ENCODE results near the gene CDKN2D. TPM values are rescaled to one million over a fixed set of nuclear protein-coding genes. Genes with fewer than 3 reads are reported as not detected.

CDKN2D gene
- total and polyA plus RNA-seq, 8 donors = 7.2 to 15.7 (median 10.0) TPM

DNA sequence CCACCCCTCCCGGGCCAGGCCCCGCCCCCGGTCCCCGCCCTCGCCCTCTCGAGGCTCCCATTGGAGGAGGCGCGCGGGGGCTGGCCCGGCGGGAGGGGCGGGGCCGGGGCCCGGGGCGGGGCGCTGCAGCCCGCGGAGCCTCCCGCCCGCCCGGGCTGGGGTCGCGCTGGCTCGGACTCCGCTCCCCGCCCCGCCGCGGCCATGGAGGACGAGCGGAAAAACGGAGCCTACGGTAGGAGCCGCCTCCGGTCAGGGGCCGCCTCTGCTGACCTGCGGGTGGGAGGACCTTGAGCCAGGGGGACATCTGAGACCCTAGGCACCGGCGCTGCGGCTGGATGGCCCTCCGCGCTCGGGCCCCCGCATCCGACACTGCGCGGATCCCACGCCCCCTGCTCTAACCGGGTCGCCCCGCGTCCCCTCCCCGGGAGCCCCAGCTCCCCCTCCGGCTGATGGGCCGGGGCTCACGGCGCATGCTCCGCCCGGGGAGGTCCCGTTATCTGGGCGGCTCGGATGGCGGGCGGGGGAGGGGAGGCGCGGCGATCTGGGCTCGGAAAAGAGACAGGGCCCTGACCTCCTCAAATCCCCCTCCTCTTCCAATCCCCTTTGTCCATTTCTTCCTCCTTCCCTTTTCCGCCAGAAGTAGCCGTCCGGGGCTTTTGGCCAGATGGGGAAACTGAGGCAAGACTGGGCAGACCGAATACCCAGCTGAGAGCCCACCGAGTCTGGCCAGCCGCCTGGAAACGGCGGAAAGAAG, 33.7 kb upstream of the CDKN2D start:
- intact Hi-C loops (cut with DNase I) = no loop called here
- peak; percentile 61 to 94 (median 83) for DNase-seq
- TF ChIP-seq, protein P1, sequence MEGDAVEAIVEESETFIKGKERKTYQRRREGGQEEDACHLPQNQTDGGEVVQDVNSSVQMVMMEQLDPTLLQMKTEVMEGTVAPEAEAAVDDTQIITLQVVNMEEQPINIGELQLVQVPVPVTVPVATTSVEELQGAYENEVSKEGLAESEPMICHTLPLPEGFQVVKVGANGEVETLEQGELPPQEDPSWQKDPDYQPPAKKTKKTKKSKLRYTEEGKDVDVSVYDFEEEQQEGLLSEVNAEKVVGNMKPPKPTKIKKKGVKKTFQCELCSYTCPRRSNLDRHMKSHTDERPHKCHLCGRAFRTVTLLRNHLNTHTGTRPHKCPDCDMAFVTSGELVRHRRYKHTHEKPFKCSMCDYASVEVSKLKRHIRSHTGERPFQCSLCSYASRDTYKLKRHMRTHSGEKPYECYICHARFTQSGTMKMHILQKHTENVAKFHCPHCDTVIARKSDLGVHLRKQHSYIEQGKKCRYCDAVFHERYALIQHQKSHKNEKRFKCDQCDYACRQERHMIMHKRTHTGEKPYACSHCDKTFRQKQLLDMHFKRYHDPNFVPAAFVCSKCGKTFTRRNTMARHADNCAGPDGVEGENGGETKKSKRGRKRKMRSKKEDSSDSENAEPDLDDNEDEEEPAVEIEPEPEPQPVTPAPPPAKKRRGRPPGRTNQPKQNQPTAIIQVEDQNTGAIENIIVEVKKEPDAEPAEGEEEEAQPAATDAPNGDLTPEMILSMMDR (IDR thresholded peaks at IDR 0.05) = no peak
- ATAC-seq = peak; percentile 99
- Histone ChIP-seq H3K4me3 (peak overlapping the region; percentile 67 to 94), H3K9me3 (no peaks in the 10 kb centered on the region), H3K36me3 (no peaks in the 10 kb centered on the region), H3K27ac (peak overlapping the region; percentile 91 to 97), H3K4me1 (peaks cover 10 to 48% of the 10 kb centered on the region in 2 donors), H3K27me3 (no peaks in the 10 kb centered on the region)

DNA sequence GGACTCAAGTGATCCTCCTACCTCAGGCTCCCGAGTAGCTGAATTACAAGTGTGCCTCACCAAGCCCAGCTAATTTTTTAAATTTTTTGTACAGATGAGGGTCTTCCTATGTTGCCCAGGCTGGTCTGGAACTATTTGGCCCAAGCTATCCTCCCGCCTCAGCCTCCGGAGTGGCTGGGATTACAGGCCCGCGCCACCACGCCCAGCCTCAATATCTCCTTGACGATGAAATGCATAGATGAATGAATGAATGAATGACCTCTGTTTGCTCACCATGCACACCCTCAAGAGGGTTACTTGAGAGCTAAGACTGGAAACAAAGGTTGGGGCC, 33.2 kb upstream of the CDKN2D start:
- DNase-seq (no peak), ATAC-seq (no peak)
- no peak overlapping the region for H3K27ac ChIP-seq
- peak overlapping the region in 1 of 2 donors; percentile 67 for H3K4me3 ChIP-seq
- intact Hi-C loops (cut with DNase I) = no loop called here
- H3K36me3 ChIP-seq = no peaks in the 10 kb centered on the region
- H3K27me3 ChIP-seq = no peaks in the 10 kb centered on the region
- no peaks in the 10 kb centered on the region for H3K9me3 ChIP-seq
- H3K4me1 ChIP-seq = peaks cover 10 to 47% of the 10 kb centered on the region in 2 donors
- TF ChIP-seq, protein P1 (IDR thresholded peaks at IDR 0.05) = no peak

DNA sequence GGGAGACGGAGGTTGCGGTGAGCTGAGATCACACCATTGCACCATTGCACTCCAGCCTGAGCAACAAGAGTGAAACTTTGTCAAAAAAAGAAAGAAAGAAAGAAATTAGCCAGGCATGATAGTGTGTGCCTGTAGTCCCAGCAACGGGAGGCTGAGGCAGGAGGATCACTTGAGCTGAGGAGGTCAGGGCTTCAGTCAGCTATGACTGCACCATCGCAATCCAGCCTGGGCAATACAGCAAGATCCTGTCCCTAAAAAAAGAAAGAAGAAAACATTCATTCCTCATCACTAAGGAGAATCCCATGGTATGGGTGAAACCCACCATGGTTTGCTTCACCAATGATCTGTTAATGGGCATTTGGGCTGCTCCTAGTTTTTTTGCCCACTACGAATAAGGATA, 31.4 kb upstream of the CDKN2D start:
- TF ChIP-seq, protein P1 (IDR thresholded peaks at IDR 0.05) = no peak
- H3K4me3 ChIP-seq = no peak overlapping the region
- no peaks in the 10 kb centered on the region for H3K9me3 ChIP-seq
- H3K27me3 ChIP-seq = no peaks in the 10 kb centered on the region
- DNase-seq (no peak), ATAC-seq (no peak)
- H3K27ac ChIP-seq = no peak overlapping the region
- peaks cover 10 to 51% of the 10 kb centered on the region in 2 donors for H3K4me1 ChIP-seq
- H3K36me3 ChIP-seq = no peaks in the 10 kb centered on the region
- intact Hi-C loops (cut with DNase I) = no loop called here

DNA sequence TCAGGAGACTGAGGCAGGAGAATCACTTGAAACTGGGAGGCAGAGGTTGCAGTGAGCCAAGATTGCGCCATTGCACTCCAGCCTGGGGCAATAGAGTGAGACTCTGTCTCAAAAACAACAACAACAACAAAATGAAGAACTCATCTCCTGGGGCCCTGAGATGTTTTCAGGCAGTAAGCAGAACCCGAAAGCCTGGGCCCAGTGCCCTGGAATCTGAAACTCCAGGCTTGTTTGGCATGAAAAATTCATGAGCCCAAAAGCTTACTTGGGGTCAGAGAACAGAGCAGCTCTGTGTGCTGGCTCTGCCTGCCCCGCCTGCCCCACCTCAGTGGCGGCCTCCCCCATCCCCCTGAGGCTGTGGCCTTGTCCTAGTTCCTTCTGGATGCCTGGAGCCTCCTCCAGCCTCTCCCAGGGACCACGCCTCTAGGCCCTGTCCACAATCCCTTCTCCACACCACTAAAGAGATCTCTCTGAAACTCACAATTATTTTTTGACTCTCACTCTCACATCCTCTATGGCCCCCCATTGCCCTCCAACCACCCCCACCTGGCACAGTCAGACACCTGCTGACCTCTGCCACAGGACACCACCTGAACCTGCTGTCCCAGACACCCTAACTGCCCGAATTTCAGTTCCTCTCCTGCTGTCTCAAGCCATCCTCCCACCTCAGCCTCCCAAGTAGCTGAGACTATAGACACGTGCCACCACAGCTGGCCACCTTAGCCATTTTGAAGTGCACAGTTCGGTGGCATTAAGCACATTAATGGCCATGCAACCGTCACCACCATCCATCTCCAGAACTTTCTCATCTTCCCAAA, 25.2 kb upstream of the CDKN2D start:
- no peaks in the 10 kb centered on the region for H3K27me3 ChIP-seq
- H3K27ac ChIP-seq = peak overlapping the region in 1 of 2 donors; percentile 93
- intact Hi-C loops (cut with DNase I) = no loop called here
- no peaks in the 10 kb centered on the region for H3K36me3 ChIP-seq
- peak; percentile 30 for ATAC-seq
- DNase-seq = peak in 1 of 4 donors; percentile 78
- H3K9me3 ChIP-seq = no peaks in the 10 kb centered on the region
- TF ChIP-seq, protein P1 (IDR thresholded peaks at IDR 0.05) = no peak
- peaks cover 0 to 62% of the 10 kb centered on the region in 2 donors for H3K4me1 ChIP-seq
- no peak overlapping the region for H3K4me3 ChIP-seq

DNA sequence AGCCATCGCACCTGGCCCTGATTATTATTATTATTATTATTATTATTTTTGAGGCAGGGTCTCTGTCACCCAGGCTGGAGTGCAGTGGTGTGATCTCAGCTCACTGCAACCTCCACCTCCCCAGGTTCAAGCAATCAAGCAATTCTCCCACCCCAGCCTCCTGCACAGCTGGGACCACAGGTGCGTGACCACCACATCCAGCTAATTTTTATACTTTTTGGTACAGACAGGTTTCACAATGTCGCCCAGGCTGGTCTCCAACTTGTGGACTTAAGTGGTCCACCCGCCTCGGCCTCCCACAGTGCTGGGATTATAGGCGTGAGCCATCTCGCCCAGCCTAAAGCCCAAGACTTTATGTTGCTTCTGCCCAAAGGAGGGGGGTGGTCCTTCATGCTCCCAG, 24.4 kb upstream of the CDKN2D start:
- H3K27me3 ChIP-seq = peaks cover 0 to 3% of the 10 kb centered on the region in 2 donors
- ATAC-seq = no peak
- H3K4me1 ChIP-seq = peaks cover 0 to 62% of the 10 kb centered on the region in 2 donors
- H3K9me3 ChIP-seq = no peaks in the 10 kb centered on the region
- intact Hi-C loops (cut with DNase I) = no loop called here
- H3K36me3 ChIP-seq = no peaks in the 10 kb centered on the region
- no peak for DNase-seq
- TF ChIP-seq, protein P1 (IDR thresholded peaks at IDR 0.05) = no peak
- H3K4me3 ChIP-seq = no peak overlapping the region
- peak overlapping the region in 1 of 2 donors; percentile 93 for H3K27ac ChIP-seq

All from left lung (tissue), 10 donors.